ENCODE measurements around the gene LMNA.

DNA sequence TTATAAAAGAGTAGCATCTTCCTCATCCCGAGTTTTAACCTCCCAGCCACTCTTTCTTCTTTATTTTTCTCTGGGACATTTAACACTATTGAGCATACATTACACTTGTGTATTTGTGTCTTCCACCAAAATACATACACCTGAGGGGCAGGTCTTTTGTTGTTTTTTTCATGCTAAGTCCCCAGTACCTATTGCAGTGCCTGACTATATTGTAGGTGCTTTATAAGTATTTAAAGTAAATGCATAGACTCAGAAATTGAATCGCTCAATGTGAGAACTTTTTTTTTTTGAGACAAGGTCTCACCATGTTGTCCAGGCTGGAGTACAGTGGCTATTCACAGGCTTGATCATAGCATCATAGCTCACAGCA lies 31.1 kb downstream of the LMNA start:
- TF ChIP-seq, protein P1, sequence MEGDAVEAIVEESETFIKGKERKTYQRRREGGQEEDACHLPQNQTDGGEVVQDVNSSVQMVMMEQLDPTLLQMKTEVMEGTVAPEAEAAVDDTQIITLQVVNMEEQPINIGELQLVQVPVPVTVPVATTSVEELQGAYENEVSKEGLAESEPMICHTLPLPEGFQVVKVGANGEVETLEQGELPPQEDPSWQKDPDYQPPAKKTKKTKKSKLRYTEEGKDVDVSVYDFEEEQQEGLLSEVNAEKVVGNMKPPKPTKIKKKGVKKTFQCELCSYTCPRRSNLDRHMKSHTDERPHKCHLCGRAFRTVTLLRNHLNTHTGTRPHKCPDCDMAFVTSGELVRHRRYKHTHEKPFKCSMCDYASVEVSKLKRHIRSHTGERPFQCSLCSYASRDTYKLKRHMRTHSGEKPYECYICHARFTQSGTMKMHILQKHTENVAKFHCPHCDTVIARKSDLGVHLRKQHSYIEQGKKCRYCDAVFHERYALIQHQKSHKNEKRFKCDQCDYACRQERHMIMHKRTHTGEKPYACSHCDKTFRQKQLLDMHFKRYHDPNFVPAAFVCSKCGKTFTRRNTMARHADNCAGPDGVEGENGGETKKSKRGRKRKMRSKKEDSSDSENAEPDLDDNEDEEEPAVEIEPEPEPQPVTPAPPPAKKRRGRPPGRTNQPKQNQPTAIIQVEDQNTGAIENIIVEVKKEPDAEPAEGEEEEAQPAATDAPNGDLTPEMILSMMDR (IDR thresholded peaks at IDR 0.05) = no peak
- TF ChIP-seq POLR2A (IDR thresholded peaks at IDR 0.05) (no peak), EP300 (IDR thresholded peaks at IDR 0.05) (no peak)
